ENCODE data around the gene MSTN.

DNA sequence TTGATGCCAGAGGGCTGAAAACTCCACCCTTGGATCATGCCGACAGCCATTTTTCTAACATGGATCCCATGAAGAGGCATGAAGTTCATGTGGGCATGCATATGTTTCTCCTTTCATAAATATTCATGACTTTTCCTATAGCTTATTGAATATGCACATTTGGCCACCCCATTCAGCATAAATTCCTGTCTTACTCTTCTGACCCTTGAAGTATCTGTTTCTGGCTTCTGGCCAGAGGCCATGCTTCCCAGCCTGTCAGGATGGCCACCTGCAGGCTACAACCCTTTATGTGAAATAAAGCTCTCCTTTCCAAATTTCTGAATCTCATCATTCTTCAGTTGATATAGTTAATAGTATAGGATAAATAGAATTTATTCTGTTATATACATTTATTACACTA, 19.6 kb upstream of the MSTN start:
- no peak for TF ChIP-seq POLR2A (IDR thresholded peaks at IDR 0.05)
- no peak for TF ChIP-seq CTCF (IDR thresholded peaks at IDR 0.05)
